Astrocyte (in vitro differentiated cells and primary cell): ENCODE measurements around the gene RALY.

ENCODE experiments used
- EZH2 ChIP-seq: IDR thresholded peaks from 2 replicates; pipeline ENCODE4 v1.6.1; 2012; ENCODE audit warnings: mild to moderate bottlenecking, low read length, inconsistent platforms; ENCODE audit not compliant: insufficient read depth
- TF ChIP-seq, protein P1 (sequence below): IDR thresholded peaks from 2 replicates; pipeline ENCODE4 v1.5.1; 2011; ENCODE audit warnings: low read depth, mild to moderate bottlenecking, inconsistent platforms, low read length, moderate library complexity; ENCODE audit not compliant: insufficient read depth

DNA sequence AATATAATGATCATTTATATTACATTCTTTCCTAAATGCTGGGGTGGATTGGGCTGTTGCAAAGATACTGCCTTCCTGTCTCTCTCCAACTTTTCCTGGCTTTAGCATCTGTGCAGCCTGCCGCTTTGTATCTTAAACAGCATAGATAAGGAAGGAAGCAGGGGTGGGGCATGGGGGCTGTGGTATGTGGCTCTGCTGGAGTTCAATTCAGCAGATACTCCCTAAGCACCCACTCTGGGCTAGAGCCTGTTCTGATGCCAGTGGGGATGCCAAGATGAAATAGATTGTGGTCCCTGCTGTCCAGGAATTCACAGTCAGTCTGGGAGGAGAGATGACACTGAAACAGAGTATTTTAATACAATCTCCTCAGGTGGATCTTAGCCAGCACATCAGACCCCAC is 61.6 kb downstream of the RALY start:
- TF ChIP-seq, protein P1, sequence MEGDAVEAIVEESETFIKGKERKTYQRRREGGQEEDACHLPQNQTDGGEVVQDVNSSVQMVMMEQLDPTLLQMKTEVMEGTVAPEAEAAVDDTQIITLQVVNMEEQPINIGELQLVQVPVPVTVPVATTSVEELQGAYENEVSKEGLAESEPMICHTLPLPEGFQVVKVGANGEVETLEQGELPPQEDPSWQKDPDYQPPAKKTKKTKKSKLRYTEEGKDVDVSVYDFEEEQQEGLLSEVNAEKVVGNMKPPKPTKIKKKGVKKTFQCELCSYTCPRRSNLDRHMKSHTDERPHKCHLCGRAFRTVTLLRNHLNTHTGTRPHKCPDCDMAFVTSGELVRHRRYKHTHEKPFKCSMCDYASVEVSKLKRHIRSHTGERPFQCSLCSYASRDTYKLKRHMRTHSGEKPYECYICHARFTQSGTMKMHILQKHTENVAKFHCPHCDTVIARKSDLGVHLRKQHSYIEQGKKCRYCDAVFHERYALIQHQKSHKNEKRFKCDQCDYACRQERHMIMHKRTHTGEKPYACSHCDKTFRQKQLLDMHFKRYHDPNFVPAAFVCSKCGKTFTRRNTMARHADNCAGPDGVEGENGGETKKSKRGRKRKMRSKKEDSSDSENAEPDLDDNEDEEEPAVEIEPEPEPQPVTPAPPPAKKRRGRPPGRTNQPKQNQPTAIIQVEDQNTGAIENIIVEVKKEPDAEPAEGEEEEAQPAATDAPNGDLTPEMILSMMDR: no peak
- TF ChIP-seq EZH2: no peak
